GM15510 (cell line): Measurements from ENCODE around the gene TNNT1.

Experiments used
- POLR2A ChIP-seq: IDR thresholded peaks from 3 replicates; pipeline ENCODE4 v1.6.1; 2011; ENCODE audit warnings: borderline replicate concordance; ENCODE audit not compliant: insufficient read length; ENCODE audit errors: extremely low read depth

TNNT1 gene

DNA sequence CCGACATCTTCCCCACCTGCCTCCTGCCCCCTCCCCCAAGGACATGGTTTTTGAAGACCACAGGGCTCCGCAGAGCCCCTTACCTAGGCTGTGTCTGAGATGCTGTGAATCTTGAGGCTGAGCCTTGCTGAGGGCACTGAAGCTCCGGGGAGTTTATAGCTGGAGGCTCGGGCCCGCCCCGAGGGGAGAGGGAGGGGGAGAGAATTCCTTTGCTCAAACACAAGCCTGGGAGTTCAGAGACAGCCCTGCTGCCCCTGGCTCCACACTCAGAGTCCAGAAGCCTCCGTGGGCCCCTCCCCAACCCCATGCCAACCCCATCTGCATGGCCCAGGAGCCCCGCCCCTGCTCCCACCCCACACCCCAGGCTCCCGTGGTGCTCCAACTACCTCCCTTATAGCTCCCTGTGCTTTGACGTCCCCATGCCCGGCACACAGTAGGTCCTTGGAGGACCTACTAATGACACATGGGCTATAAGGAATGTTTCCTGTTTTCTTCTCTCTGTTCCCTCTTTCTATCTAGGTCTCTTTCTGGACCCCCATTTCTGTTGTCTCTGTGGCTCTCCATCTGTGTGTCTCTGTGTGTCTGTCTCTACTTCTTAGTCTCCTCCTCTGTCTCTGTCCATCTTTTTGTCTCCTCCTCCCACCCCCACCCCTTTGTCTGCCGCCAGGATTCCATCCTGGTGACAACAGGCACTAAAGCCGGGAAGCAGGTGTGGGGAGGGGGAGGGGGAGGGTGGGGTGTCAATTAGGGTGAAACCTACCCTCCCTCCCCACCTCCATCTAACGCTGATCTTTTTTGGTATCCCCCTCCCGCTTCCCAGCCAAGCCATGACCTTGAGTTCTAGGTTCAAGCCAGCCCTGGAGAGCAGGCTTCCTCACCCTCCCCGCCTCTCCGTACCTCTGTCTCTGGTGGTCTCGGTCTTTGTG, at the start of gene TNNT1:
TNNT1 (minus strand) TSS at position 129 of the 926 bp plus-strand sequence. CDS start 2,049 bp downstream, outside the sequence.
- TF ChIP-seq POLR2A, result no peak

DNA sequence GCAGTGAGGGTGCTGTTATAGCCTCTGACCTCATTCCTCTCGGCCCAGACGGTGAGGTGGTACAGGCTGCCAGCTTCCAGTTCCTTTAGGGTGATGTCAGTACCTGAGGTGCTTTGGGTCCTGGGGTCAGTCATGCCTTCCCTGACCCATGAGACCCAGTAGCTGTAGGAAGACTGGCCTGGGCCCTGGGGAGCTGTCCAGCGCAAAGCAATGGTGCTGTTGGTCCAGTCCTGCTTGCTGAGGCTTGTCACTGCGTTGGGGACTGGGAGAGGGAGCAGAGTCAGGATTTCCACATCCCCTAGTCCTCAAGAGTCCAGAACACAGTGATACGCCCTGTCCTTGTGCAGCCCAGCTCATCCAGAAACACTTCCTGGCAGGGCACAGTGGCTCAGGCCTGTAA, 49.6 kb upstream of the TNNT1 start:
- TF ChIP-seq POLR2A, result no peak

- TF ChIP-seq POLR2A, result no peak
Observed at GRCh38 chr19:55197528-55197927, 48.5 kb upstream of the TNNT1 start.

DNA sequence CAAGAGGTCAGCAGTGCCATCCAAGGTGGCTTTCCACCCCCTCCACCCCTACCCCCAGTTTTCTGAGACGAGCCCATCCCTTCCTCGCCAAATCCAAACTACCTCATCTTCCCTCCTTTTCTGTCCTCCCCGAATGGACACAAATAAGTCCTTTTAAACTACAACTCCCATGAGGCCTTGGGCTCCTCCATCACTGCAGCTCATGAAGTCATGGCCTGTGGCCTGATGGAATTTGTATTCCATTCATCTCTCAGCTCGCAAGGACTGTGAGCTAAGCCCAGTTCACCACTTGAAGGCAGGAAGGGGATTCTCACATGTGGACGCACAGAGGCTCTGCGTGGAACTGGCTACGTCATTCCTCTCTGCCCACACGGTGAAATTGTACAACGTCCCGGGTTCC, 47.8 kb upstream of the TNNT1 start:
- TF ChIP-seq POLR2A, result no peak

DNA sequence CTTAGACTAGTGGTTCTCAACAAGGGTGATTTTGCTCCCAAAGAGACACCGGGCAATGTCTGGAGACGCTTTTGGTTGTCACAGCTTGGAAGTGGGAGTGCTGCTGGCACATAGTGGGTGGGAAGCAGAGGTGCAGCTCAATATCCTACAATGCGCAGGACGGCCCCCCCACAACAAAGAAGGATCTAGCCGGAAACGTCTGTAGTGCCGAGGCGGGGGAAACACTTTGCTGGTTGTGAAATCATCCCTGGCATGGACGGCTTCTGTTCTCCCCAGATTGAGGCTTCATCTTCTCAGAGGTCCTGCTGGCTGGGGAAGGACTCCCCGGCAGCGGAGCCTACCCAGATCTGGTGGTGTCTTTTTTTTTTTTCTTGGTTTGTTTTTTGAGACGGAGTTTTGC, 44.5 kb upstream of the TNNT1 start:
- TF ChIP-seq POLR2A, result no peak

- TF ChIP-seq POLR2A, result no peak
Observed at GRCh38 chr19:55189403-55189835, 40.4 kb upstream of the TNNT1 start.

GRCh38 chr19:55188625-55189024, 39.6 kb upstream of the TNNT1 start:
- TF ChIP-seq POLR2A, result no peak

GRCh38 chr19:55186080-55186479, 37.1 kb upstream of the TNNT1 start:
- TF ChIP-seq POLR2A, result no peak

DNA sequence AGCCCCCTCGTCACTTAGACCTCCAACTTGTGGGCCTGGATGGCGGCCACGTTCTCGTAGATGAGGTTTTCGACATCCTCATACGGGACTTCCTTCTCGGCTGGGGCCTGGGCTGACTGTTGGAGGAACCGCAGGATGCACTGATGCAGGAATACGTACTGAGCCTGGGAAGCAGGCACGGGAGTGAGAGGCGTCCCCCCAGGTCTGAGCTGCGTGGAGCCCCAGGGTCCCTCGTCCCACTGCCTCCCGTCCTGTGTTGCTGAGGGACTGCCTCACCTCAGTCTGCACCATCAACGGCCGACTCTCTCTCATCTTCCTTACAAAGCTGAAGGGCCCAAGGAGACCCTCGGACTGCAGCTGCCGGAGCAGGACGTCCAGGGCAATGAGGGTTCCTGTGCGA, 32.7 kb upstream of the TNNT1 start:
- TF ChIP-seq POLR2A, result no peak

- no peak for TF ChIP-seq POLR2A
Observed at GRCh38 chr19:55179606-55180484, 30.8 kb upstream of the TNNT1 start, which contains the start of gene SYT5. SYT5 (minus strand) TSS chr19:55180289; CDS start chr19:55179041, 1,248 bp downstream.

GRCh38 chr19:55178781-55179599, 30.0 kb upstream of the TNNT1 start:
- TF ChIP-seq POLR2A, result no peak

- no peak for TF ChIP-seq POLR2A
Observed at GRCh38 chr19:55176076-55176475, 27.1 kb upstream of the TNNT1 start.

- TF ChIP-seq POLR2A, result no peak
Observed at GRCh38 chr19:55175117-55175867, 26.3 kb upstream of the TNNT1 start.
